SK-N-MC (cell line): ENCODE measurements around the gene AK1.

Experiments
- DNase-seq: peaks from one replicate; pipeline ENCODE4 v3.0.0-alpha.2; 2011; ENCODE audit warnings: low read depth, low spot score
- H3K27ac ChIP-seq: fragments of 200-600 bp; sonication (generic); 2 replicates; pipeline ENCODE4 v1.5.1; 2016; ENCODE audit warnings: mixed run types
- H3K36me3 ChIP-seq: fragments of 200-600 bp; sonication (generic); 2 replicates; pipeline ENCODE4 v1.6.1; 2017; ENCODE audit warnings: antibody characterized with exemption, low read length, mixed read lengths; ENCODE audit not compliant: insufficient read depth
- H3K4me3 ChIP-seq: fragments of 200-600 bp; sonication (generic); 2 replicates; pipeline ENCODE4 v1.5.1; 2016
- H3K9ac ChIP-seq: fragments of 200-600 bp; sonication (generic); 2 replicates; pipeline ENCODE4 v1.8.0; 2017; ENCODE audit warnings: mixed run types, mixed read lengths; ENCODE audit not compliant: insufficient read length
- H3K9me3 ChIP-seq: fragments of 200-600 bp; sonication (generic); 2 replicates; pipeline ENCODE4 v1.6.1; 2017; ENCODE audit warnings: low read depth, mild to moderate bottlenecking, antibody characterized with exemption, low read length, moderate library complexity, mixed read lengths
- EZH2 ChIP-seq: fragments of 200-600 bp; sonication (generic); IDR thresholded peaks from one replicate; pipeline ENCODE4 v1.6.1; 2017; ENCODE audit warnings: antibody characterized with exemption
- FOXP2 ChIP-seq: optimal IDR thresholded peaks from 2 replicates; pipeline ENCODE3; 2011; ENCODE audit warnings: mild to moderate bottlenecking, moderate library complexity; ENCODE audit not compliant: insufficient read depth; ENCODE audit errors: extremely low read length, control extremely low read depth
- POLR2AphosphoS5 ChIP-seq: IDR thresholded peaks from 2 replicates; pipeline ENCODE4 v1.6.1; 2012; ENCODE audit warnings: mild to moderate bottlenecking, low read depth, low read length, borderline replicate concordance

The AK1 gene

DNA sequence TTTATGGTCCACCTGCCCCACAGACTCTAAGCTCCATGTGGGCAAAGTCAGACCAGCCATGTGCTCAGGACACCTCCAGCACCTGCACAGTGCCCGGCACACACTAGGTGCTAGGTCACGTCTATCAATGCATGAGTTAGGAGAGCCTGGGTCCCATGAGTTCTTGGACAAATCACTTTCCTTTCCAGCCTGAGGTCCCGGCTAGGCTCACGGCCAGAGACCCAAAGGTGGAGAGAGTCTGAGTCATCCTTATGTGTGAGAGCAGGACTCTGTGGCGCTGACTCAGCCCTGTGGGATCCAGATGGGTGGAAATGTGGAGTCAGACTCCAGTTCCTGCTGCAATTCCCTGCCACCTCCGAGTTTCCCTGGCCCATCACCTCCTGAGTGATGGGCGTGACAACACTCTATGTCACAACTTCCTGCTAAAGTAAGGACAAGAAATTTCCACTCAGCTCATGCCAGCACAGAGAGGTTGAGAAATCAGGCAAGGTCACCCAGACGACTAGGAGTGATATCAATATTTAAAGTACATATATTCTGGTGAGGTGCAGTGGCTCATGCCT lies 41.9 kb upstream of the AK1 start:
- Histone ChIP-seq H3K36me3 (no peaks in the 10 kb centered on the region), H3K27ac (no peak overlapping the region), H3K9me3 (no peaks in the 10 kb centered on the region), H3K9ac (no peak overlapping the region), H3K4me3 (no peak overlapping the region)
- no peak for TF ChIP-seq EZH2
- TF ChIP-seq FOXP2: no peak
- no peak for TF ChIP-seq POLR2AphosphoS5
- no peak for DNase-seq

DNA sequence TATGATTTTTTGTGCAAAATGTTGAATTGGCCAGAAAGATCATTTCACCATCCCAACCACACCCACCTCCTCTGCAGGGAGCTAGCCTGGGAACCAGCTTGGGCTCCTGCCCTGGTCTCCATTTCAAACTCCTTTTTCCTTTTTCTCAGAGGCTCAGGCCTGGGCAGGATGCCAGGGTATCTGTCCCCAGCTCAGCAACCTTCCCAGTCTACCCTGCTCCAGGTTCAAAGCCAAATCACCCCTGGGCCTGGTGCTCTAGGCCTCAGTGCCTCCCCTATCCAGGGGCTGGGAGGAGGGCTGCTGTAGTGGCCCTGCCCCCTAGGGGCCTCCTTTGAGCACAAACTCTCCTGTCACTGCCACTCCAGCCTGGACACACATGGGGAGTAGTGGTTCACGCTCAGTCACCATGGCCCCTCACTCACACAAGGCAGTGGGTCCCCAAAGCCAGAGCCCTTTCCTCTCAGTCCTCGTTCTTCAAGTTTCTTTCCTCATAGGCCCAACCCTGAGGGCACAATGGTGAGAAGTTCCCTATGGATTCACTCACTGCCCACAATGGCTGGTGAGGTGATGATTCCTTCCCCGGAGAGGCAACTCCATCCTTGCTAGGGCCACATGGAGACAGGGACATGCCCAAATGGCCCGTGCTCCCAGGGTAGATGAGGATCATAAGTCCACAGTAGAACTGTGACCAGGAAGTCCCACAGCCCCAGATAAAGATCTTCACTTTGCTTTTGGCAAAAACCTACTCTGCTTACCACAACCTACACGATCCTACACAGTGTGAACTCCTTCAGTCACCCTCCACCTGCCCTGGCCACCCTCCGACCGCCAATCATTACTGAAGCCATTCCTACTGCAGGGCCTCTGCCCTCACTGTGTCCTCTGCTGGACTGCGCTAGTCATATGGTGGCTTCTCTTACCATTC lies 41.0 kb upstream of the AK1 start:
- H3K9me3 ChIP-seq: no peaks in the 10 kb centered on the region
- H3K36me3 ChIP-seq: no peaks in the 10 kb centered on the region
- TF ChIP-seq EZH2 (no peak), POLR2AphosphoS5 (no peak), FOXP2 (no peak)
- no peak for DNase-seq
- H3K27ac ChIP-seq: no peak overlapping the region
- H3K9ac ChIP-seq: no peak overlapping the region
- H3K4me3 ChIP-seq: no peak overlapping the region

DNA sequence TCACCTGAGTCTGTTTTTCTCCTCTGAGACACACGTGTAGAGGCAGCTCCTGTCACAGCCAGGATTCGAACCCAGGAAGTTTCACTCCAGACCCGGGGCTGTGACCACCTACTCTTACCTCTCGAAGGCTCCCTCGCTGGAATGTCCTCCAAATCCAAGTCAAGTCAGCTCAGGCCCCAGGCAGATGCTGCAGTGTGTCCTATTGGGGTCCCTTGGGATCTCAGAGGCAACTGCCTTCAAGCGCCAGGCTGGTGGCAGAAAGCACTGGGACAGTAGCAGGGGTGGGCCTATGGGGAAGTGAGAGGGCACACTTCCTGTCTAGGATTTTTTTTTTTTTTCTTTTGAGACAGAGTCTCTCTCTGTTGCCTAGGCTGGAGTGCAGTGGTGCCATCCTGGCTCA lies 40.1 kb upstream of the AK1 start:
- DNase-seq: no peak
- H3K9ac ChIP-seq: no peak overlapping the region
- H3K9me3 ChIP-seq: no peaks in the 10 kb centered on the region
- H3K4me3 ChIP-seq: peak overlapping the region; percentile 75
- no peaks in the 10 kb centered on the region for H3K36me3 ChIP-seq
- H3K27ac ChIP-seq: no peak overlapping the region
- TF ChIP-seq EZH2 (no peak), POLR2AphosphoS5 (no peak), FOXP2 (no peak)

DNA sequence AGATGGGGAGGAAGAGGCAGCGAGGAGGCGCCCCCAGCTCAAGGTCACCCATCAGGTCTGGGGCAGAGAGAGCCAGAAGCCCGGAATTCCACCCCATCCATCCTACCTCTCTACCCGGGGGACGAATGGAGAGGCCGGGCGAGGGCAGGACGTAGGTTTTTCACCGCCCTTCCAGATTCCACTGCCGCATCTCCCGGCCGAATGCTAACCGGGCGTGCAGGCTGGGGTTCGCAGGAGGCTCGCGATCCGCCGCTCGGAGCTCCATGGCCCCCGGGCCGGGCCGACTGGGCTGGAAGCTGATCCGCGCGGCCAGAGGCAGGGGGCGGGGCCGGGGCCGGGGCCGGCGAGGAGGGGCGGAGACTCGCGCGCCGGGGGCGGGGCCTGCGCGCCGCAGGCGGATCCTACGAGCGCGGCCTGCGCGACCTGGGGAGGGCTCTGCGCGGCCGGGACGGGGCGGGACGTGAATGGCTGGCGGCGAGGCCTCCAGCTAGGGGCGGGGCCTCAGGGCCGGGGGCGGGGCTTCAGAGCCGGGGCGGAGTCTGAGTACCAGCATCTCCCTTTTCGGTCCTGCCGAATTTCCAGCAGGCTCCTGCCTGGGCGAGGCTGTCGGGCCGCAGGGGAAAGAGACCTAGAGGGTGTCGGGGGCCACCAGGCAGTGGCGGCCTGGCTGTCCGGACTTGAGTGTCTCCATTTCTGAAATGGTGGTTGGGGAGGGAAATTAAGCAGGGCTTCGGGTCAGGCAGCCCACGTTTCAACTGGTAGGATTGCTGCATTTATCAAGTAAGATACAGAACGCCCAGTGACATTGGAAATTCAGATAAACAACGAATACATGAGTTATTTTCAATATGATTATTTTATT lies 39.5 kb upstream of the AK1 start, which contains the start of gene ST6GALNAC4:
TSS of gene ST6GALNAC4 (minus strand) at position 322 of the 862 bp plus-strand sequence. CDS start 622 bp downstream, outside the sequence.
- TF ChIP-seq POLR2AphosphoS5 (no peak; the same call in 1 of the 2 replicates), FOXP2 (no peak), EZH2 (no peak)
- Histone ChIP-seq H3K4me3 (peak within 1 kb of the TSS; percentile 75), H3K27ac (no peak within 1 kb of the TSS), H3K9ac (no peak within 1 kb of the TSS), H3K36me3 (no peaks in the 10 kb centered on the region), H3K9me3 (no peaks in the 10 kb centered on the region)
- DNase-seq: no peak

DNA sequence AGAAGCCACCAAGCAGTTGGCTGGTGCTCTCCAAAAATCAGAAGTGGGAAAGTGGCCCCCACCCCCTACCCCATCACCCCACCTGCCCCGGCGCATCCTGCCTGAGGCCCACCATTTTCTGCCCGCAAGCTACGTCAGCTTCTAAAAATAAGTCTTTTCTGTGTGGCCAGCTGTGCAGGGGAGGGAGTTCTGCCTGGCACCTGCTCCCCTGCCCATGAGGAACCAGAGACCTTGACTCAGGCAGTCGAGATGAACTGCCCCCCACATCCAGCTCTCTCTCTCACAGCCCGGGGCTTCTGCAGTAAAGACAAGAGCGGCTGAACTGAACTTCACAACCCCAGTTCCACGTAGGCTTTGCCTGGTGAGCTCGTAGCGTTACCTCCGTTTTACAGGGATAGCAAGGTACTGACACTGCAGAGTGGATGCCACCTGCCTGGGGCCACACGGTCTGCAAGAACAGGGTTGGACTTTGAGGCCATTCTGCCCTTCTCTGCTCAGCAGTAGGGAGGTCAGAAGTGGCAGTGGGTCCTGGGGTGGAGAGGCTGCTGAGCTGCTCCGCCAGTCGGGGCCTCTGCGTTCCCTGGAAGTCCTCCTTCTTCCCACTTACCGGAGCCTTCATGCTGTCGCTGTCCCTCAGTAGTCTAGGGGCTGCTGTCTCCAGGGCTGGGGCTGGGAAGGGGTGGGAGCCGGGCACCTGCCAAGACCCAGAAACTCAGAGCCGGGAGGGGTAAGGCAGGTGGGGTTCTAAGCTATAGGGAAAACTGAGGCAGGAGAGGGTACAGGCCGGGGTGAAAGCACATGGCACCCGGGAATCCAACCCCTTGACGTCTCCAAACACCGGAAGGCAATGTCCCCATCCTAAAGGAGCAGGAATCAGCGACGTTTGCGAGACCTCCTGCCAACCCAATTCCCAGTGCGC lies 38.6 kb upstream of the AK1 start:
- H3K9ac ChIP-seq: no peak overlapping the region
- H3K27ac ChIP-seq: no peak overlapping the region
- no peaks in the 10 kb centered on the region for H3K9me3 ChIP-seq
- peak overlapping the region; percentile 73 for H3K4me3 ChIP-seq
- TF ChIP-seq FOXP2 (no peak), EZH2 (no peak), POLR2AphosphoS5 (no peak)
- H3K36me3 ChIP-seq: no peaks in the 10 kb centered on the region
- DNase-seq: no peak

DNA sequence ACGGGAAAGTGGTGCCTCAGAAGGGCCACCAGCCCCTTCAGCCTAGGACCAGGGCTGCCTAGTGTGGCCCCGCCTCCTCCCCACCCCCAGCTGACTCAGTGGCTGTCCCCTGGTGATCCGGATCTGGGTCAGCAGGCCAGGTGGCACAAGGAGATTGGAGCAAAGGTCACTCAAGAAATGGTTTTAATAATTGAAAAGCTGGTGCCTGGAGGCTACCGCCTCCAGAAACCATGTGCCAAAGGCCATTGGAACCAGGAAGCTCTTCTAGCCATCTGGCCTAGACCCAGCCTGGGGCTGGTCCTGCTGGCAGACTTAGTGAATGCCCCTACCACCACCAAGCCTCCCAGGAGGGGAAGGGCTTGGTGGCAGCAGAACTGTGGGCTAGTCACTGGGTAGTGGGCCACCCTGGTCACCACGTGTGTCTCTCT lies 37.9 kb upstream of the AK1 start:
- H3K27ac ChIP-seq: no peak overlapping the region
- no peaks in the 10 kb centered on the region for H3K36me3 ChIP-seq
- no peak for DNase-seq
- no peak overlapping the region for H3K4me3 ChIP-seq
- TF ChIP-seq POLR2AphosphoS5: no peak
- no peak for TF ChIP-seq EZH2
- no peak for TF ChIP-seq FOXP2
- H3K9me3 ChIP-seq: no peaks in the 10 kb centered on the region
- no peak overlapping the region for H3K9ac ChIP-seq

DNA sequence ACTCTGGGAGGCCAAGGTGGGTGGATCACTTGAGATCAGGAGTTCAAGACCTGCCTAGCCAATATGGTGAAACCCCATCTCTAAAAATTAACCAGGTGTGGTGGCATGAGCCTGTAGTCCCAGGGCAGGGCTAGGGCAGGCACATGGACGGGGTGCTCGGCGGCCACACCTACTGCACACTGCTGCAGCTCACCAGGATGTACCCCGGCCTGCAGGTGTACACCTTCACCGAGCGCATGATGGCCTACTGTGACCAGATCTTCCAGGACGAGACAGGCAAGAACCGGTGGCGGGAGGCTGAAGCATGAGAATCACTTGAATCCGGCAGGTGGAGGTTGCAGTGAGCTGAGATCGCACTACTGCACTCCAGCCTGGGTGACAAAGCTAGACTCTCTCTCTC lies 36.2 kb upstream of the AK1 start:
- Histone ChIP-seq H3K4me3 (no peak overlapping the region), H3K27ac (no peak overlapping the region), H3K9ac (no peak overlapping the region), H3K9me3 (no peaks in the 10 kb centered on the region), H3K36me3 (no peaks in the 10 kb centered on the region)
- no peak for TF ChIP-seq FOXP2
- no peak for TF ChIP-seq EZH2
- TF ChIP-seq POLR2AphosphoS5: no peak
- DNase-seq: no peak
